PC-3 (cell line): ENCODE results near the gene DOC2B. TPM values are rescaled to one million over a fixed set of nuclear protein-coding genes. Genes with fewer than 3 reads are reported as not detected.

Experiments
- ATAC-seq: fragments of 200-7000 bp; cut with Tn5 transposase; 2 replicates; pipeline ENCODE4 v1.9.1; 2020; ENCODE audit warnings: mild to moderate bottlenecking, moderate library complexity
- BruUV-seq: library from RNA; stranded (reverse); fragments of 400-500 nt; replicated peaks from 2 replicates; lab custom pipeline; 2021; lab: Mats Ljungman, UMichigan
- CTCF ChIA-PET: fragments of 300-600 bp; sonication (Branson Sonifier 250); formaldehyde crosslinking; loops from one replicate; lab custom pipeline; 2022; ENCODE audit warnings: antibody characterized with exemption; lab: Charles Lee
- POLR2A ChIA-PET: fragments of 300-600 bp; sonication (Branson Sonifier 250); formaldehyde crosslinking; loops from one replicate; lab custom pipeline; 2022; ENCODE audit warnings: antibody characterized with exemption; ENCODE audit not compliant: unreplicated experiment; lab: Charles Lee
- DNase-seq: peaks from one replicate; pipeline ENCODE4 v3.0.0-alpha.2; 2015
- H2AFZ ChIP-seq: fragments of 300-600 bp; sonication (generic); 2 replicates; pipeline ENCODE4 v1.6.0; 2016; ENCODE audit warnings: antibody characterized with exemption, low read length
- H3F3A ChIP-seq: fragments of 300-600 bp; sonication (generic); one replicate; pipeline ENCODE4 v1.6.0; 2017; ENCODE audit warnings: antibody characterized with exemption, low read length, control low read depth, mild to moderate bottlenecking; ENCODE audit not compliant: unreplicated experiment
- H3K27ac ChIP-seq: fragments of 300-600 bp; sonication (generic); 2 replicates; pipeline ENCODE4 v1.5.1; 2016; ENCODE audit warnings: mild to moderate bottlenecking, low read length
- H3K27me3 ChIP-seq: fragments of 300-600 bp; sonication (generic); 2 replicates; pipeline ENCODE4 v1.6.1; 2016; ENCODE audit warnings: low read length, mixed read lengths
- H3K36me3 ChIP-seq: fragments of 300-600 bp; sonication (generic); 2 replicates; pipeline ENCODE4 v1.6.1; 2016; ENCODE audit warnings: low read depth, mixed run types, low read length, mixed read lengths
- H3K4me1 ChIP-seq: fragments of 300-600 bp; sonication (generic); 2 replicates; pipeline ENCODE4 v1.5.1; 2016; ENCODE audit warnings: low read length; ENCODE audit not compliant: insufficient read depth
- H3K4me2 ChIP-seq: fragments of 300-600 bp; sonication (generic); 2 replicates; pipeline ENCODE4 v1.6.0; 2016; ENCODE audit warnings: low read length
- H3K4me3 ChIP-seq: fragments of 300-600 bp; sonication (generic); 2 replicates; pipeline ENCODE4 v1.5.1; 2016; ENCODE audit warnings: mild to moderate bottlenecking, low read length, mixed read lengths
- H3K79me2 ChIP-seq: fragments of 300-600 bp; sonication (generic); 2 replicates; pipeline ENCODE4 v1.6.1; 2017; ENCODE audit warnings: low read length, mixed read lengths
- H3K9ac ChIP-seq: fragments of 300-600 bp; sonication (generic); 2 replicates; pipeline ENCODE4 v1.6.0; 2016; ENCODE audit warnings: mild to moderate bottlenecking, low read length
- H3K9me2 ChIP-seq: fragments of 300-600 bp; sonication (generic); replicated peaks from 2 replicates; pipeline ENCODE4 v1.6.1; 2016; ENCODE audit warnings: mixed run types, low read length, mixed read lengths
- H3K9me3 ChIP-seq: fragments of 300-600 bp; sonication (generic); 2 replicates; pipeline ENCODE4 v1.6.1; 2016; ENCODE audit warnings: low read length, mixed read lengths
- H4K20me1 ChIP-seq: fragments of 300-600 bp; sonication (generic); 2 replicates; pipeline ENCODE4 v1.6.1; 2016; ENCODE audit warnings: low read length, mixed read lengths
- EZH2 ChIP-seq: fragments of 300-600 bp; sonication (generic); IDR thresholded peaks from one replicate; pipeline ENCODE4 v1.6.1; 2017; ENCODE audit warnings: antibody characterized with exemption, mild to moderate bottlenecking, low read length; ENCODE audit not compliant: unreplicated experiment
- EZH2phosphoT487 ChIP-seq: fragments of 300-600 bp; sonication (generic); IDR thresholded peaks from 2 replicates; pipeline ENCODE4 v1.6.1; 2018; ENCODE audit warnings: mild to moderate bottlenecking, antibody characterized with exemption, low read length, borderline replicate concordance
- intact Hi-C: fragments of 100-400 bp; cut with micrococcal nuclease; formaldehyde crosslinking; loops from 2 replicates; pipeline ENCODE4 v1.9.0; 2023
- total RNA-seq: library from RNA; depleted of rRNA; stranded (reverse); fragments of >200 nt; gene quantifications from 2 replicates; pipeline ENCODE4 v1.2.3, GENCODE V29; 2014
- TF ChIP-seq, protein P1 (sequence below): fragments of 300-600 bp; sonication (generic); conservative IDR thresholded peaks from 2 replicates; pipeline ENCODE4 v1.5.1; 2017; ENCODE audit warnings: antibody characterized with exemption, low read depth, mild to moderate bottlenecking, low read length

DOC2B gene
- total RNA-seq, 1 experiment from 2014 or later, result 0.69 TPM

- no TSS peak for BruUV-seq
- no peaks in the 10 kb centered on the region for H3F3A ChIP-seq
- H3K9ac ChIP-seq, result no peak overlapping the region
- peaks cover 3% of the 10 kb centered on the region; the same call in 1 of the 2 replicates for H3K4me1 ChIP-seq
- H3K4me3 ChIP-seq, result no peak overlapping the region
- intact Hi-C loops, result no loop called here
- CTCF ChIA-PET, result no interaction called here
- H3K79me2 ChIP-seq, result no peaks in the 10 kb centered on the region
- H3K27me3 ChIP-seq, result no peaks in the 10 kb centered on the region
- POLR2A ChIA-PET, result no interaction called here
- H3K36me3 ChIP-seq, result no peaks in the 10 kb centered on the region
- no peak overlapping the region for H3K4me2 ChIP-seq
- H3K9me2 ChIP-seq, result no peaks in the 10 kb centered on the region
- no peak overlapping the region for H2AFZ ChIP-seq
- no peak for TF ChIP-seq EZH2phosphoT487
- no peak for TF ChIP-seq EZH2
- TF ChIP-seq, protein P1, sequence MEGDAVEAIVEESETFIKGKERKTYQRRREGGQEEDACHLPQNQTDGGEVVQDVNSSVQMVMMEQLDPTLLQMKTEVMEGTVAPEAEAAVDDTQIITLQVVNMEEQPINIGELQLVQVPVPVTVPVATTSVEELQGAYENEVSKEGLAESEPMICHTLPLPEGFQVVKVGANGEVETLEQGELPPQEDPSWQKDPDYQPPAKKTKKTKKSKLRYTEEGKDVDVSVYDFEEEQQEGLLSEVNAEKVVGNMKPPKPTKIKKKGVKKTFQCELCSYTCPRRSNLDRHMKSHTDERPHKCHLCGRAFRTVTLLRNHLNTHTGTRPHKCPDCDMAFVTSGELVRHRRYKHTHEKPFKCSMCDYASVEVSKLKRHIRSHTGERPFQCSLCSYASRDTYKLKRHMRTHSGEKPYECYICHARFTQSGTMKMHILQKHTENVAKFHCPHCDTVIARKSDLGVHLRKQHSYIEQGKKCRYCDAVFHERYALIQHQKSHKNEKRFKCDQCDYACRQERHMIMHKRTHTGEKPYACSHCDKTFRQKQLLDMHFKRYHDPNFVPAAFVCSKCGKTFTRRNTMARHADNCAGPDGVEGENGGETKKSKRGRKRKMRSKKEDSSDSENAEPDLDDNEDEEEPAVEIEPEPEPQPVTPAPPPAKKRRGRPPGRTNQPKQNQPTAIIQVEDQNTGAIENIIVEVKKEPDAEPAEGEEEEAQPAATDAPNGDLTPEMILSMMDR, result no peak
- no peak for DNase-seq
- H4K20me1 ChIP-seq, result no peaks in the 10 kb centered on the region
- H3K9me3 ChIP-seq, result no peaks in the 10 kb centered on the region
- no peak for ATAC-seq
- H3K27ac ChIP-seq, result no peak overlapping the region
Observed at GRCh38 chr17:147796-148740, 33.4 kb downstream of the DOC2B start.

DNA sequence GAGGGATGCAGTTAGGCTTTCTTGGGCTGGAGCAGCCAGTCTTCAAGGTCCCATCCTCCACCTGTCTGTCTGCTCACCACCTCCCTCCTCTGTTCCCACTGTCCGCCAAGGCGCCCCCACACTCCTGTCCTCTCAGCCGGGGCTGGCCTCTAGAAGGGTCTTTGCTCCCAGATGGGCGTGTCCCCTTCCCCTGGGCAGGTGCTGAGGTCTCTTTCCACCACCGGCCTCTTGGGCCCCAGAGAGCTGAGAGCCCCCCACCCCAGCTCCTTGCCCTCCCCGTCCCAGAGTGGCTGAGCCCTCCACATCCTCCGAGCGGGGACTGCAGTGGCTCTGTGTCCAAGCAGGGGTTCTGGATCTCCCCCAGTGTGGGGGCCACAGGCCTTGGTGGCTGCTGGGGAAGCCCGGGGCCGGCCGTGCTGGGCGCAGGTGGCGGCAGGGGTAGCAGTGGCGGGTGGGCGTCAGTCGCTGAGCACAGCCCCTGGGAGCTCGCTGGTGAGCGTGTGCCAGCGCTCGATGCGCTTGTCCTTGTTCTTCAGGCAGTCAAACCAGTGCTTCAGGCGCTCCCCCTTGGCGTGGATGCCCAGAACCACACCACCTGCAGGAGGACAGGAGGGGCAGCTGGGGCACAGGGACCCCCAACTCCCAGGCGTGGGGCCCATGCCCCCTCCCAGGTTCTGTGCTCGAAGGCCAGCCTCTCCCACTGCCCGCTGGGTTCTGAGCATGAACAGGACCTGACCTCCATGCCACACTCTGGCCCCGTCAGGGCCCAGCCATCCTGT, 34.3 kb downstream of the DOC2B start:
- no TSS peak for BruUV-seq
- no peaks in the 10 kb centered on the region for H3K36me3 ChIP-seq
- no peaks in the 10 kb centered on the region for H4K20me1 ChIP-seq
- CTCF ChIA-PET, result no interaction called here
- no peak overlapping the region for H3K4me3 ChIP-seq
- no peak overlapping the region for H3K9ac ChIP-seq
- H3K9me3 ChIP-seq, result no peaks in the 10 kb centered on the region
- H3K27ac ChIP-seq, result no peak overlapping the region
- no peaks in the 10 kb centered on the region for H3K79me2 ChIP-seq
- TF ChIP-seq, protein P1, result no peak
- no peak for TF ChIP-seq EZH2
- no peak for TF ChIP-seq EZH2phosphoT487
- H3F3A ChIP-seq, result no peaks in the 10 kb centered on the region
- POLR2A ChIA-PET, result no interaction called here
- no peak for DNase-seq
- ATAC-seq, result no peak
- no peaks in the 10 kb centered on the region for H3K27me3 ChIP-seq
- intact Hi-C loops, result no loop called here
- H3K4me2 ChIP-seq, result no peak overlapping the region
- peaks cover 3% of the 10 kb centered on the region; the same call in 1 of the 2 replicates for H3K4me1 ChIP-seq
- no peaks in the 10 kb centered on the region for H3K9me2 ChIP-seq
- H2AFZ ChIP-seq, result no peak overlapping the region
